SHP77 (cell line): Measurements from ENCODE around the gene PHF21B.

Source experiments
- DNase-seq, 2 experiments: peaks; one replicate each; lab custom pipeline; 2025; lab: John Stamatoyannopoulos, UW

Gene PHF21B

GRCh38 chr22:45013138-45013537, 3.3 kb upstream of the PHF21B start:
- DNase-seq: no peak

DNA sequence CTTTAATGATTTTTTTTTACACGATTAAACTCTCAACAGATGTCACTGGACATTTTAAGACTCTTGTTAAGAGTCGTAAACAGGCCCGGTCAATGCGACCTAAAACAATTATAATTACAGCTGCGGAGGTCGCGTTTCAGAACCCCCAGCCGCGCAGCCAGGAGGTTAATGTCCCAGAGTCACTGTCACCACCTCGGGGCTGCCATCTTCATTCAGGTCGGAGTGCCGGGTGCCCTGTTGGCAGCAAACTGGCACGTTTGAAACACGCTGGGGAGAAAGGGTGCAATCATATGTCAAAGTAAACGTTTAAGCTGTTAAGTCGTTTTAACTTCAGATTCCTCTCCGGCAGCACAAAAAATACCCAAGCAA, 711 bp upstream of the PHF21B start:
- no peak for DNase-seq

GRCh38 chr22:45008751-45009605, 827 bp downstream of the PHF21B start:
- no peak for DNase-seq

GRCh38 chr22:45008186-45008681, 1.6 kb downstream of the PHF21B start:
- no peak for DNase-seq

GRCh38 chr22:45007391-45008185, 2.2 kb downstream of the PHF21B start:
- no peak for DNase-seq

DNA sequence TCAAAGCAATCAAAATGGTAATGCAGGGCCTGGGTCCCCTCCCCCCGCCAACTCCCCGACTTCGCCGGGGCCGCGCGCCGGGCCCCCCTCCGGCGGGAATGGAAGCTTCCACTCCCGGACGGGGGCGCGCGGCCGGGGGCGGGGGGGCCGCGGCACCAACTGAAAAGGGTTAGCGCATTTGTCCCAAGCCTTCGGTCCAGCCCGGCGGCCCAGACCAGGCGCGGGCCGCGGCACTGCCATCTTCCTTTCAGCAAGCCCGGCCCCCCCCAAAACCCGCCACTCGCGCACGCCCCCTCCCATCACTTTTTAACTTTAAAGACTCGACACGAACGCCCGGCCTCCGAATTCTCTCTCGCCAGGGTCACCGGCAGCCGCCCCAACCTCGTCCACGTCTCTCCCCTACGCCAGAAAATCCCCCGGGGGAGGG, 2.8 kb downstream of the PHF21B start:
- DNase-seq: no peak

DNA sequence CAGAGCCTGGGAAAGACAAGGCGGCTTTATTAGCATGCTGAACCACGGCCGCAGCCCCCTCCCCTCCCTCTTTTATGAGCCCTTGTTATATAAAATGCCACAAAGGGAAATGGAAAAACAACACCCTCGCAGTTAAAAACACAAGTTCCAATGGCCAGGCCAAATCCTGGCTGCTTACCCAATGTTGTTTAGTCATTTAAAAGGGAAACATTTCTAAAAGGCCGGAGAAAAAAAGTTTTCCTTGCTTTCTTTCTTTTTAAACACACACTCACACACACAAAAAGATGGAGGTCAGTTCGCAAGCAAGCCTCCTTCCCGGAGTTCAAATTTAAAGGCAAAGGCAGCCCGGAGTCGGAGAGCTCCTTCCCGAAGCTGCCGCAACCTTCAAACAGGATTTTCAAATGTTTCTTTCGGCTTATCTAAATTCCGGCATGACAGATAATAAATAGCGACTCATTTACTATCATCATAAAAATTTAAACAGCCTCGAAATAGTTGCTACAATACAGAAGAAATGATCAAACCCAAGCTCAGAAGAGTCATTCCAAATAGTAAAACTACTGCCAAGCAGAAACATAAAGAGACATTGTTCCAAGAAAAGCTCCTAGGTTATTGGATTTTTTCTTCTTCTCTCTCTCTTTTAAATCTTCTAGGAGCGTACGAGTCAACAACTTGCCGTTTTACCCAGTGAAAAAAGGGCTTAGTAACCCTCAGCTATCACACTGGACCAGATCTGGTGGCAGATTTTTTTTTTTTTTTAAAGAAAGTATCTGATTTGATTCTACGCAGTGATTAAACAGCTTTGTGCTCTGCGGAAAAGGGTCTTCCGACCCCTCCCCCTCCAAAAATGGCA, 3.5 kb downstream of the PHF21B start:
- DNase-seq: no peak

GRCh38 chr22:45001653-45002052, 8.2 kb downstream of the PHF21B start:
- DNase-seq: no peak

DNA sequence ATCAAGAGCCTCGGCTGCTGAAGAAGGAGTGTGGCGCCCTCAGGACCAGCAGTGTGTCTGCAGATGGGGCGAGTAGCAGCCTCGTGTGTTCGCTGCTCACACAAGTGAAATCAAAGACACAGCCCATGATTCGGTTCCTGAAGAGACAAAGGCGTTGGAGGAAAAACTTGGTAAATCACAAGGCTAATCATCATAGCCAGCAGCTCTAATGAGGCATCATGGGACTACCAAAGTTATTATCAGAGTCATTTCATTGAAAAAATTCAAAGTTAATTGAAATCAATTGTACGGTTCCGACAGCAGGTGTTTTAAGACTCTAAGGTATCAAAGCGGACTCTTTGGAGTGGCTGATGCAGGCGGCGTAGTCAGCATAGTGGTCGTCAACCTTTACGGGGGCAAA, 9.5 kb downstream of the PHF21B start:
- DNase-seq: no peak

DNA sequence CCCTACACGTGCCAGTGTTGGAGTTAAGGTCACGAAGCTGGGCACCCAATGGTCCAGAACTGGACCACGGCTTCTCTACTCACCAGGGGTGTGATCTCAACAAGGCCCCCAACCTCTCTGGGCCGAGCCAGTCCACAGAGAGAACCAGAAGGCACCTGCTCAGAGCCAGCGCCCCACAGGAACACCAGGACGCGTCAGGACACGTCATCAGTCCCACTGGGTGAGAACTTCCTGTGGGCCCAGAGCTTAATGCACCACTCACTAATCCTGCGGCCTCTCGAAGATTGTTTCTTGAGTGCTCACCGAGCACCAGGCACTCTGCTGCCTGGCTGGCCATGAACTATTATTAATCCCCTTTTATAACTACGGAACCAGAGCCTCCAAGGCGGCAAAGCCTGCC, 10.1 kb downstream of the PHF21B start:
- DNase-seq: no peak

DNA sequence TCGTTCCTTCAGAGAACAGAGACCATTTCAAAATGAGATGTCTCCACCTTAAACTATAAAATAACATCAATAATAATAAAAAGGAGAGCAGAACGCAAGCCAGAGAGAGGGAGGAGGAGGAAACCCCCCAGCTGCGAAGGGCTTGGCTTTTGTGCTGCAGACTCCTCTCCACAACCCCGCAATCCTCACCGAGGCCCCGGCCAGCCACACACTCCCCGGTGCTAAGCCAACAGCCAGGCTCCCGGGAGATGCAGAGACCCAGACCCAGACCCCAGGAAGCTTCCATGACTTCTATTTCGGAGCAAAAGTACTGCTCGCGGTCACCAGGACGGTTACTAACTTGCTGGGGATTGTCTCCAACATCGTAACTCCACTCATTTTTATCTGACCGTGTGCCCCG, 10.6 kb downstream of the PHF21B start:
- no peak for DNase-seq

DNA sequence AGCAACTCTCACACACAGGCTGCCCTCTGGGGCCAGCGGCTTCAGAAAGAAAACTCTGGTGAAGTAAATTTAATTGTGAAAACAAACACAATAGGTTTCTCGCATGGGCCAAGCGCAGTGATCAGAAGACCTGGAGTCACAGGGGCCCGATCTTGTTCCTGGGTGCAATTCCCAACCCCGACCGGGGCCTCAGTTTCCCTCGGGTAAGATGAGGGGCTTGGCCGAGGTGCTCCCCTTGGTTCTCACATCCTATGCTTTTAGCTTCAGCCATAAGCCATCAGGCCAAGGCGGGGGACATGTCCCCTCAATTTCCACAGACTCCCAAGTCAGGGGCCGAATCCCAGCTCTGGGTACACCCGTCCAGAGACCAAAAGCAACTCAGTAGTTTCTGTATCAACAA, 11.5 kb downstream of the PHF21B start:
- no peak for DNase-seq

DNA sequence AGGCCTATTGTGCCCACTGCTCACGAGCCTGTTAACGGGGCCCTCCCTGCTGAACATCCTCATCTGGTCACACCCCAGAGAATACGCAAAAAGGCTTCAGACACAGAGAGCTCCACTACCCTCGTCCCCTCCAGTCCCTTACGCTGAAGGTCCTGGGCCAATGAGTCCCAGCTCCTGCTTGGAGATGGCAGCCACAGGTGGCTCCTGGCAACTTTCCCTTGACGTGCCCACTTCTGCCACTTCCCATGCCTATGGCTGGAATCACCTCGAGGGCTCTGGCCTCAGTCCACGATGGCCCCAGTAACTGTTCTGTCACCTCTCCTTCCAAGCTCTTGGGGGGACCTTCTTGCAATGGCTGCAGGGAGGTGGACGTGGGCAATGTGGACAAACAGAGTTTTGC, 12.7 kb downstream of the PHF21B start:
- DNase-seq: no peak

DNA sequence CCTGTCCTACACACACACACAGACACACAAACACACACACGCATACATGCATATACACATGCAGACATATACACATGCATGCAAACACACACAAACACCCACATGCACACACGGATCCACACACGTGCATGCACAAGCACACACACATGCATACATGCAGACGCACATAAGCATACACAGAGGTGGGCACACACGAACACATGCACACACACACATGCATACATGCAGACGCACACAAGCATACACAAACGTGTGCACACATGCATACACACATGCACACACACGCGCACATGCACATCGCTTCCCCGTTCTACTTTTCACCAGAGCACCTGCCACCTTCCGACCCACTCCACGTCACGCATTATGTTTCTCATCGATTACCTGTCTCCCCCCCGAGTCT, 13.2 kb downstream of the PHF21B start:
- no peak for DNase-seq

DNA sequence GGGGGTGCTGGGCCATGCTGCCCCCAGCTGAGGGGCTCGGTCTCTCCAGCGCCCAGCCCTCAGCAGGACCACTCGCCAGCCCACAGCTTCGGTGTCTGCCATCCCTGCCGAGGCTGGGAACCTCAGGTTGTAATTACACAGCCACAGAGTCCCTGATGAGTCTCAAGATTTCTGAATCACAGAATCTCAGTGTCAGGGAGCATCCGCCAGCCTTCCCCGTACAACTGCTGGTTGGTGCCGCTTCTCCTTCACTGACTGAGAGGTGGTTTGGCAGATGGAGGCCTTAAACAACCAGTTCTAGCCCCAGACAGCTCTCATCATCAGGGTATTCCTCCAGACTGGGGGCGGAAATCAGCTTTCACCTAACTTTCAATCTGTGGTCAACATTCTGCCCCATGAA, 13.7 kb downstream of the PHF21B start:
- DNase-seq: no peak

- DNase-seq: no peak
Measured at GRCh38 chr22:44995715-44996114, 14.1 kb downstream of the PHF21B start.

DNA sequence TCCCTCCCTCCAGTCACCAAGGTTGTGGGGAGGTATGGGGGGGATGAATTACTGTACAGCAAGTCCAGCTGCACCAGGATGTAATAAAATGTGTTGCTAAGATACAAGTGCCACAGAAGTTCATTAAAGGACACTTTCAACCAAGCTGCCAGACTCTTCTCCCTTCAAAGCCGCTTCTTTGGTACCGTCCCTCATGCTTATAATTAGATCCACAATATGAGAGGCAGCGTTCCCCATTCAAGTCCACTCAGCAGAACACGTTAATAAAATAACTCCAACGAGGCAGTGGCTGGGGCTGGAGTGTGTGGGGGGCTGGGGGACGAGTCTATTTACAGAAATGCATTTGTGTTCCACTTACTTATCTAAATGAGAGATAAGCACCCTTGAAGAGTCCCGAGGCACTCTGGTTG, 14.7 kb downstream of the PHF21B start:
- DNase-seq: peak in 1 of 2 experiments; percentile 46

GRCh38 chr22:44994399-44995104, 15.3 kb downstream of the PHF21B start:
- no peak for DNase-seq

DNA sequence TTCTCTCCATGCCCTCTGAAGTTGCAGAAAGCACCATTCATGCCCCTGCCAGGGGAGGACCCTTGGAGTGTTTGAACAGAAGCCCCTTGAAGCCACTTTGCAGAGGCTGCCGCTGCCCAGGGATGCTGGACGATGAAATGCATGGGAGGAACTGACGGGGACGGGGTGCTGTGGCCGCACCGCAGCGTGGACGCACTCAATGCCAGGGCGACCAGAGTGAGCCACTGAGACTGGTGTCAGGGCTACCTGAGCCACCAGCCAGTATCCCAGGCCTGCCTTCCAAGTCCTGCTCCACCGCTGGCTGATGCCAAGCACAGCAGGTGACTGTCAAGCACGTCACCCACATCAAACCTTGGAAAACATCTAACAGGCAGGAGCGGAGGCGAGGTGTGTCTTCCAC, 17.6 kb downstream of the PHF21B start:
- DNase-seq: no peak

- no peak for DNase-seq
Measured at GRCh38 chr22:44991218-44991617, 18.6 kb downstream of the PHF21B start.

DNA sequence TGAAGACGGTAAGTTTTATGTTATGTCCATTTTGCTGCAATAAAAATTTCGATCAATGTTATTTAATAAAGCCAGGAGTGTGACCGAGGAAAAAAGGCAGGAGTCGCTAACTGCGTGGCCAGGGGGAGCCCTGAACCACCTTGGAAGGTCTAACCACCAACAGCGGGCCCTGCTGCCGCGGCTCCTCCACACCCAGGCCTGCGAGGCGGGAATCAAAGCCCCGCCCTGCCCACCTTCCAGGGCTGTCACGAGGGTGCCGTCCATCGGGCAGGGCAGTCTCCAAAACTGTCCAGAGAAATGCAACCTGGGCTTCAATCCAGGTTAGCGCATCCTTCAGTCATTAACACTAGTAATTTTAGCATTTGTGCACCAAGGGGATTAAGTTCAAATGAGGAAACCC, 19.0 kb downstream of the PHF21B start:
- DNase-seq: no peak

DNA sequence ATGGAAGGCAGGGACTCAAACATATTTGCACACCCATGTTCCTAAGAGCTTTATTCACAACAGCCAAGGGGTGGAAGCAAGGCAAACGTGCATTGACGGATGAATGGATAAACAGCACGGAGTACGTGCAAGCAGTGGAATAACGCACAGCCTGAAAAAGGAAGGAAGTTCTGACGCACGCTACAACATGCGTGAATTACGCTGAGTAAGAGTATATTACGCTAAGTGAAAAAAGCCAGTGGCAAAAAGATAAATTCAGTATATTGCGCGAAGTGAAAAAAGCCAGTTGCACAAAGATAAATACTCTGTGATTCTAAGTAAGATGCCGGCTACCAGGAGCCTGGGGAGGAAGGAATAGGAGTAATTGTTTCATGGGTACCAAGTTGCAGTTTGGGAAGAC, 19.5 kb downstream of the PHF21B start:
- no peak for DNase-seq
